ENCODE results near the gene IL1RAPL2.

DNA sequence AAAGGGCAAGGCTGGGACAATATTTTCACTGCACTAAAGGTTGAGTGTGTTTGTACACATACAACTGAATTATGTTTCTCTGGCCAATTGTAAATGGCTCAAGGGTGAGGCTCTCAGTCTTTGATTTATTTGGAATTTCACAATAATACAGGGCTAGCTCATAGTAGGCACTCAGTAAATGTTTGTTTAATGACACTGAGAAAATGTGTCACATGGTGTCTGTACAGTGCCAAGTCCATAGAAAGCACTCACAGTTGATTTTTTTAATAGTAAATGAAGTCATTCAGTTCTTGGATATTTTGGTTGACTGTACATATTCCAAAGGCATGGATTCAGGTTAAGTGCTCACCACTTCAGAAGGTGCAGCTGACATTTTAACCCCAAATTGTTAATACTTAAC, 176.4 kb downstream of the IL1RAPL2 start:
- TF ChIP-seq, protein P1, sequence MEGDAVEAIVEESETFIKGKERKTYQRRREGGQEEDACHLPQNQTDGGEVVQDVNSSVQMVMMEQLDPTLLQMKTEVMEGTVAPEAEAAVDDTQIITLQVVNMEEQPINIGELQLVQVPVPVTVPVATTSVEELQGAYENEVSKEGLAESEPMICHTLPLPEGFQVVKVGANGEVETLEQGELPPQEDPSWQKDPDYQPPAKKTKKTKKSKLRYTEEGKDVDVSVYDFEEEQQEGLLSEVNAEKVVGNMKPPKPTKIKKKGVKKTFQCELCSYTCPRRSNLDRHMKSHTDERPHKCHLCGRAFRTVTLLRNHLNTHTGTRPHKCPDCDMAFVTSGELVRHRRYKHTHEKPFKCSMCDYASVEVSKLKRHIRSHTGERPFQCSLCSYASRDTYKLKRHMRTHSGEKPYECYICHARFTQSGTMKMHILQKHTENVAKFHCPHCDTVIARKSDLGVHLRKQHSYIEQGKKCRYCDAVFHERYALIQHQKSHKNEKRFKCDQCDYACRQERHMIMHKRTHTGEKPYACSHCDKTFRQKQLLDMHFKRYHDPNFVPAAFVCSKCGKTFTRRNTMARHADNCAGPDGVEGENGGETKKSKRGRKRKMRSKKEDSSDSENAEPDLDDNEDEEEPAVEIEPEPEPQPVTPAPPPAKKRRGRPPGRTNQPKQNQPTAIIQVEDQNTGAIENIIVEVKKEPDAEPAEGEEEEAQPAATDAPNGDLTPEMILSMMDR (IDR thresholded peaks at IDR 0.05 in 4 of 5, conservative IDR thresholded peaks at IDR 0.05 in 1 of 5) = no peak
- no peak for TF ChIP-seq POLR2A (IDR thresholded peaks at IDR 0.05)
